H1 (cell line): ENCODE measurements around the gene SPIRE2. TPM values are rescaled to one million over a fixed set of nuclear protein-coding genes. Genes with fewer than 3 reads are reported as not detected.

ENCODE experiments used
- CTCF ChIA-PET: fragments of 300-600 bp; sonication (Branson Sonifier 250); formaldehyde crosslinking; loops from one replicate; lab custom pipeline; 2021; ENCODE audit not compliant: partially characterized antibody; lab: Charles Lee
- POLR2A ChIA-PET: fragments of 300-600 bp; sonication (Branson Sonifier 250); formaldehyde crosslinking; loops from one replicate; lab custom pipeline; 2021; ENCODE audit warnings: inconsistent platforms; ENCODE audit not compliant: partially characterized antibody; lab: Charles Lee
- DNase-seq, 2 experiments: peaks; one replicate each; pipeline versions ENCODE4 v3.0.0 to v3.0.0-alpha.2; 2010 to 2022; ENCODE audit warnings: low spot score in 2 of 2, low read depth in 1 of 2, mixed read lengths in 1 of 2
- FAIRE-seq: peaks from 2 replicates; lab custom pipeline; 2011; peaks lifted over from hg19 to GRCh38; lab: Jason Lieb, UNC
- H2AFZ ChIP-seq: 2 replicates; pipeline ENCODE4 v1.8.1; 2012; ENCODE audit warnings: low read length, inconsistent platforms
- H2AK5ac ChIP-seq: 2 replicates; pipeline ENCODE4 v1.6.1; 2013; ENCODE audit warnings: low read depth, low read length
- H2BK120ac ChIP-seq: replicated peaks from 2 replicates; pipeline ENCODE3; 2013; ENCODE audit warnings: low read depth, low read length, inconsistent platforms
- H2BK12ac ChIP-seq: 2 replicates; pipeline ENCODE4 v1.6.1; 2013; ENCODE audit warnings: low read depth, low read length
- H2BK15ac ChIP-seq: 2 replicates; pipeline ENCODE4 v1.6.1; 2013; ENCODE audit warnings: low read length
- H2BK20ac ChIP-seq: 2 replicates; pipeline ENCODE4 v1.6.1; 2013; ENCODE audit warnings: low read length
- H2BK5ac ChIP-seq: 2 replicates; pipeline ENCODE4 v1.6.1; 2013; ENCODE audit warnings: low read depth, low read length
- H3K14ac ChIP-seq: 2 replicates; pipeline ENCODE4 v1.6.1; 2013; ENCODE audit warnings: inconsistent platforms; ENCODE audit not compliant: insufficient read length
- H3K18ac ChIP-seq: 2 replicates; pipeline ENCODE4 v1.6.1; 2013; ENCODE audit warnings: low read length; ENCODE audit errors: extremely low read depth
- H3K23ac ChIP-seq: 2 replicates; pipeline ENCODE4 v1.6.1; 2013; ENCODE audit warnings: inconsistent platforms; ENCODE audit not compliant: insufficient read length
- H3K23me2 ChIP-seq: 2 replicates; pipeline ENCODE4 v1.6.1; 2013; ENCODE audit warnings: low read depth, low read length
- H3K27ac ChIP-seq: 2 replicates; pipeline ENCODE4 v1.6.1; 2011; ENCODE audit warnings: low read depth, low read length, inconsistent platforms
- H3K27me3 ChIP-seq, 4 experiments: replicated peaks in 1 of 4; 1 replicate in 1 of 4; 2 replicates in 3 of 4; pipeline versions ENCODE4 v1.6.1 to v1.8.1; 2011 to 2013; ENCODE audit warnings: low read length in 3 of 4, mild to moderate bottlenecking in 3 of 4, inconsistent platforms in 2 of 4, mixed read lengths in 2 of 4, moderate library complexity in 1 of 4; ENCODE audit not compliant: control insufficient read depth in 3 of 4, insufficient read depth in 3 of 4; ENCODE audit errors: extremely low read depth in 1 of 4
- H3K36me3 ChIP-seq, 4 experiments: 2 replicates each; pipeline versions ENCODE4 v1.6.1 to v1.8.1; 2011 to 2013; ENCODE audit warnings: mild to moderate bottlenecking in 4 of 4, low read length in 3 of 4, moderate library complexity in 2 of 4, control low read depth in 1 of 4, inconsistent platforms in 1 of 4; ENCODE audit not compliant: insufficient read depth in 4 of 4, control insufficient read depth in 2 of 4
- H3K4ac ChIP-seq: replicated peaks from 2 replicates; pipeline ENCODE3; 2013; ENCODE audit warnings: low read length, low read depth, mixed read lengths, inconsistent platforms; ENCODE audit not compliant: insufficient read length
- H3K4me1 ChIP-seq, 4 experiments: replicated peaks in 1 of 4; 1 replicate in 1 of 4; 2 replicates in 3 of 4; pipeline versions ENCODE4 v1.6.1 to v1.8.1; 2011 to 2013; ENCODE audit warnings: low read length in 3 of 4, inconsistent platforms in 2 of 4, mixed read lengths in 1 of 4; ENCODE audit not compliant: insufficient read depth in 4 of 4, control insufficient read depth in 3 of 4
- H3K4me2 ChIP-seq, 2 experiments: 2 replicates each; pipeline versions ENCODE4 v1.6.1 to v1.8.1; 2011 to 2013; ENCODE audit warnings: low read depth in 2 of 2, low read length in 2 of 2, control low read depth in 1 of 2, inconsistent platforms in 1 of 2, mild to moderate bottlenecking in 1 of 2; ENCODE audit not compliant: insufficient read depth in 1 of 2
- H3K4me3 ChIP-seq, 4 experiments: fragments of 200-600, 300-600 bp in 1 of 4; sonication (generic), shearing (Covaris generic), sonication (Bioruptor Twin) in 1 of 4; 2 replicates each; pipeline versions ENCODE4 v1.5.1 to v1.8.1; 2011 to 2016; ENCODE audit warnings: low read length in 4 of 4, low read depth in 3 of 4, control low read depth in 2 of 4, inconsistent platforms in 2 of 4, mild to moderate bottlenecking in 2 of 4, mixed read lengths in 1 of 4, moderate library complexity in 1 of 4; ENCODE audit not compliant: insufficient read depth in 2 of 4; ENCODE audit errors: extremely low read depth in 1 of 4
- H3K56ac ChIP-seq: replicated peaks from 2 replicates; pipeline ENCODE3; 2013; ENCODE audit warnings: low read depth, mild to moderate bottlenecking, mixed read lengths, low read length, inconsistent platforms; ENCODE audit not compliant: insufficient read length
- H3K79me1 ChIP-seq: 2 replicates; pipeline ENCODE4 v1.6.1; 2013; ENCODE audit warnings: low read depth, low read length, control low read depth
- H3K79me2 ChIP-seq, 2 experiments: 2 replicates each; pipeline versions ENCODE4 v1.6.1 to v1.8.1; 2012 to 2013; ENCODE audit warnings: low read length in 2 of 2, mild to moderate bottlenecking in 2 of 2, inconsistent platforms in 1 of 2; ENCODE audit not compliant: insufficient read depth in 2 of 2, control insufficient read depth in 1 of 2
- H3K9ac ChIP-seq, 4 experiments: replicated peaks in 1 of 4; 1 replicate in 1 of 4; 2 replicates in 3 of 4; pipeline versions ENCODE4 v1.6.1 to v1.8.1; 2011 to 2013; ENCODE audit warnings: low read depth in 3 of 4, low read length in 3 of 4, control low read depth in 2 of 4, mild to moderate bottlenecking in 2 of 4, moderate library complexity in 2 of 4, inconsistent platforms in 1 of 4; ENCODE audit errors: extremely low read depth in 1 of 4
- H3K9me3 ChIP-seq, 2 experiments: 2 replicates each; pipeline versions ENCODE4 v1.6.1 to v1.8.1; 2012 to 2013; ENCODE audit warnings: mild to moderate bottlenecking in 2 of 2, moderate library complexity in 2 of 2, control low read depth in 1 of 2, inconsistent platforms in 1 of 2, low read depth in 1 of 2, low read length in 1 of 2, mixed read lengths in 1 of 2; ENCODE audit not compliant: insufficient read depth in 2 of 2
- H4K20me1 ChIP-seq, 2 experiments: replicated peaks in 1 of 2; 2 replicates each; pipeline versions ENCODE3 to v1.8.1; 2011 to 2013; ENCODE audit warnings: inconsistent platforms in 2 of 2, low read length in 2 of 2, mild to moderate bottlenecking in 1 of 2; ENCODE audit not compliant: insufficient read depth in 2 of 2, control insufficient read depth in 1 of 2
- H4K5ac ChIP-seq: 2 replicates; pipeline ENCODE4 v1.6.1; 2013; ENCODE audit warnings: low read length, low read depth, mixed read lengths, inconsistent platforms; ENCODE audit not compliant: insufficient read length
- H4K8ac ChIP-seq: 2 replicates; pipeline ENCODE4 v1.8.0; 2013; ENCODE audit warnings: mild to moderate bottlenecking, moderate library complexity, low read length, inconsistent platforms; ENCODE audit not compliant: insufficient read depth; ENCODE audit errors: extremely low read depth
- H4K91ac ChIP-seq: replicated peaks from 2 replicates; pipeline ENCODE3; 2013; ENCODE audit warnings: low read length, mixed read lengths, inconsistent platforms; ENCODE audit not compliant: insufficient read length
- EP300 ChIP-seq, 2 experiments: IDR thresholded peaks; 1 replicate in 1 of 2; 2 replicates in 1 of 2; pipeline ENCODE4 v1.6.1; 2011 to 2012; ENCODE audit warnings: low read depth in 2 of 2, low read length in 2 of 2, mild to moderate bottlenecking in 2 of 2, borderline replicate concordance in 1 of 2, inconsistent platforms in 1 of 2, moderate library complexity in 1 of 2
- EZH2 ChIP-seq: fragments of 200-600 bp; sonication (generic); IDR thresholded peaks from 2 replicates; pipeline ENCODE4 v1.7.1; 2012; ENCODE audit warnings: low read depth, mild to moderate bottlenecking, moderate library complexity, low read length, inconsistent platforms; ENCODE audit not compliant: severe bottlenecking
- GTF2F1 ChIP-seq: IDR thresholded peaks from 2 replicates; pipeline ENCODE4 v1.6.1; 2012; ENCODE audit warnings: low read depth, low read length, improper control_type of control experiment, borderline replicate concordance
- HDAC6 ChIP-seq: IDR thresholded peaks from one replicate; pipeline ENCODE4 v1.7.1; 2012; ENCODE audit warnings: low read depth, mild to moderate bottlenecking, inconsistent platforms, low read length, moderate library complexity
- KDM1A ChIP-seq: fragments of 200-600, 300-600 bp; sonication (generic); IDR thresholded peaks from 2 replicates; pipeline ENCODE4 v1.7.1; 2016; ENCODE audit warnings: mild to moderate bottlenecking, low read length, borderline replicate concordance
- KDM4A ChIP-seq: IDR thresholded peaks from one replicate; pipeline ENCODE4 v1.7.1; 2012; ENCODE audit warnings: low read depth, mild to moderate bottlenecking, moderate library complexity, low read length, inconsistent platforms; ENCODE audit not compliant: severe bottlenecking
- SIRT6 ChIP-seq: IDR thresholded peaks from one replicate; pipeline ENCODE4 v1.7.1; 2012; ENCODE audit warnings: low read length, inconsistent platforms
- SRF ChIP-seq: IDR thresholded peaks from 2 replicates; pipeline ENCODE4 v1.6.1; 2011; ENCODE audit warnings: mild to moderate bottlenecking, low read depth, low read length, moderate library complexity
- ZNF274 ChIP-seq: IDR thresholded peaks from 2 replicates; pipeline ENCODE4 v1.7.0; 2012; ENCODE audit warnings: low read length, borderline replicate concordance; ENCODE audit errors: extremely low read depth
- WGBS, 2 experiments: shearing (Covaris generic) in 1 of 2; methylation state at CpG; one replicate each; pipeline versions ENCODE4 v1.1.6 to v1.1.7; 2013 to 2015; ENCODE audit warnings: low lambda C conversion rate in 2 of 2, mixed read lengths in 2 of 2, inconsistent platforms in 1 of 2, low coverage in 1 of 2, missing lambda C conversion rate in 1 of 2; ENCODE audit not compliant: insufficient replicate concordance in 2 of 2, insufficient coverage in 1 of 2, insufficient read length in 1 of 2; ENCODE audit errors: extremely low coverage in 1 of 2, missing lambda C conversion rate in 1 of 2; 5-methylcytosine and 5-hydroxymethylcytosine counted together
- polyA plus RNA-seq, 7 experiments: library from polyadenylated mRNA; depleted of rRNA in 3 of 7; stranded (reverse) in 5 of 7; unstranded in 2 of 7; fragments of >200 nt in 5 of 7; fragments of 200-250 nt in 2 of 7; gene quantifications; 1 replicate in 5 of 7; 2 replicates in 1 of 7; 4 replicates in 1 of 7; pipeline versions ENCODE4 v1.2.1 to v1.2.3, GENCODE V29; 2011 to 2013; ENCODE audit warnings: missing spikeins in 2 of 7, mixed read lengths in 2 of 7
- total RNA-seq: library from RNA; stranded (reverse); fragmentation: NEBNext Ultra II Directional; extraction: Animal tissue kit (Norgen Biotek cat#: 25700); gene quantifications from 2 replicates; pipeline ENCODE4 v1.2.1, GENCODE V29; 2021

SPIRE2 gene
- total and polyA plus RNA-seq, 2 of the 8 experiments (the other 6 are each of a cell fraction or from before 2014, with no cell fraction given): 7.4 to 15.4 TPM

DNA sequence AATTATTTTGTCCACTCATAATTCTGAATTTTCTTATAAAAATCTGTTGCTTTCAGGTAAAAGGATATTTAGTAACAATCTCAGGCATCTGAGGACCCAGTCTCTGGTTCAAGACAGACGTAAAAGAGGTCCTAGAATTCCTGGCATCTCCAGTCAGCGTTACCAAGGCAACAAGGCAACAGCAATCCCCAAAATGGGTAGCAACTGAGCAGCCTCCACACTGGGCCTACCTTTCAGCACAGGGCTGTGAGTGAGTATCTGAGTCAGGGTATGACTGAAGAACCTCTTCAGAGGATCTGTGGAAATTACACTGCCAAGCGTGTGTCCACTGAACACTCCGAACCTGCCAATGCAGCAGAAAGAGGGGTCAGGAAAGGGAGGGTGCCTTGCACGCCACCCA, 32.6 kb upstream of the SPIRE2 start:
- FAIRE-seq: no peak
- H3K4me1 ChIP-seq: no peaks in the 10 kb centered on the region
- H2AFZ ChIP-seq: no peak overlapping the region
- CTCF ChIA-PET: interaction anchor here (1.5 to 6.3 kb wide), 2 partner anchors 25 to 65 kb away, joined by 3 to 44 read pairs; no protein-coding TSS in a partner anchor
- no peak overlapping the region for H3K9ac ChIP-seq
- no peak overlapping the region for H2BK5ac ChIP-seq
- no peak overlapping the region for H3K14ac ChIP-seq
- no peaks in the 10 kb centered on the region; the same call in 1 of the 2 replicates for H3K79me1 ChIP-seq
- H3K79me2 ChIP-seq: no peaks in the 10 kb centered on the region
- POLR2A ChIA-PET: no interaction called here
- no peak overlapping the region for H3K56ac ChIP-seq
- WGBS, 2 experiments: 83% methylated on average over 5 of the region's 5 CpGs; no CpG with 5 or more reads in 1 of the 2 experiments
- no peaks in the 10 kb centered on the region; the same call in 1 of the 2 replicates for H3K23me2 ChIP-seq
- H4K20me1 ChIP-seq: peaks cover 2 to 12% of the 10 kb centered on the region in 2 experiments
- no peak overlapping the region for H3K18ac ChIP-seq
- no peak overlapping the region for H2BK120ac ChIP-seq
- no peaks in the 10 kb centered on the region for H3K27me3 ChIP-seq
- no peak for DNase-seq
- H3K4me2 ChIP-seq: no peak overlapping the region
- no peak overlapping the region for H4K5ac ChIP-seq
- H3K27ac ChIP-seq: no peak overlapping the region
- no peak overlapping the region for H4K91ac ChIP-seq
- H3K23ac ChIP-seq: no peak overlapping the region
- H3K4me3 ChIP-seq: no peak overlapping the region
- peaks cover 19 to 63% (median 45%) of the 10 kb centered on the region in 4 experiments for H3K36me3 ChIP-seq
- H2BK15ac ChIP-seq: no peak overlapping the region
- H2BK20ac ChIP-seq: no peak overlapping the region
- no peaks in the 10 kb centered on the region for H3K9me3 ChIP-seq
- no peak overlapping the region for H2BK12ac ChIP-seq
- H3K4ac ChIP-seq: no peak overlapping the region
- H4K8ac ChIP-seq: no peak overlapping the region
- H2AK5ac ChIP-seq: no peak overlapping the region
- no peak for TF ChIP-seq GTF2F1
- no peak for TF ChIP-seq SIRT6
- no peak for TF ChIP-seq SRF
- no peak for TF ChIP-seq ZNF274
- no peak for TF ChIP-seq EZH2
- TF ChIP-seq HDAC6: no peak
- TF ChIP-seq KDM1A: no peak
- no peak for TF ChIP-seq KDM4A
- TF ChIP-seq EP300 (IDR thresholded peaks at IDR 0.05; ENCODE audit: borderline replicate concordance in 1 of 2, low read depth in 2 of 2, low read length in 2 of 2): no peak
